ENCODE measurements around the gene RAB3A.
A peak's percentile ranks its signal among the peaks of the same experiment; 100 is the strongest.

RAB3A gene

GRCh38 chr19:18203863-18204393 is at the start of gene RAB3A:
TSS of gene RAB3A (minus strand) at chr19:18204042. CDS start at chr19:18202740, 1,302 bp downstream.
- peak; percentile 97 to 99 (median 99) for DNase-seq (ENCODE audit: low read depth in 3 of 3)

DNA sequence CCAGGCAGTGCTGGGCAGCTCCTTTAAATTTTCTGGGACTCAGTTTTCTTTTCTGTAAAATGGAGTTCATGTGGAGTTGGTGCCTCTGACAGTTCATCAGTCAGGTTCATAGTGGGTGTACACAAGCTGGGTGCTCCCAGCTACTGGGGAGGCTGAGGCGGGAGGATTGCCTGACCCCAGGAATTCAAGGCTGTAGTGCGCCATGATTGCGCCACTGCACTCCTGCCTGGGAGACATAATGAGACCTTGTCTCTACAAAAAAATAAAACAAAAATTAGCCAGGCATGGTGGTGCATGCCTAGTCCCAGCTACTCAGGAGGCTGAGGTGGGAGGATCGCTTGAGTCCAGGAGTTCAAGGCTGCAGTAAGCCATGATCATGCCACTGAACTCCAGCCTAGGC is 49.3 kb upstream of the RAB3A start:
- DNase-seq (ENCODE audit: low read depth in 3 of 3): no peak

DNA sequence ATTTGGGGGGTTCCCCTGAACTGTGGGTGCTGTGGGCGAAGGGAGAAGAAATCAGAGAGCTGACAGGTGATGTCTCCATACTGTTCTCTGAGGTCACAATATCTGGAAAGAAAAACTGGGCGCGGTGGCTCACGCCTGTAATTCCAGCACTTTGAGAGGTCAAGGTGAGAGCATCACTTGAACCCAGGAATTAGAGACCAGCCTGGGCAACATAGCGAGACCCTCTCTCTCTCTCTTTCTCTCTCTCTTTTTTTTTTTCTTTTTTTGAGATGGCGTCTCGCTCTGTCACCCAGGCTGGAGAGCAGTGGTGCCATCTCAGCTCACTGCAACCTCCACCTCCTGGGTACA is 48.5 kb upstream of the RAB3A start:
- no peak for DNase-seq (ENCODE audit: low read depth in 3 of 3)

GRCh38 chr19:18251587-18252369 is 47.9 kb upstream of the RAB3A start:
- DNase-seq (ENCODE audit: low read depth in 3 of 3): peak; percentile 61 to 70 (median 67)

DNA sequence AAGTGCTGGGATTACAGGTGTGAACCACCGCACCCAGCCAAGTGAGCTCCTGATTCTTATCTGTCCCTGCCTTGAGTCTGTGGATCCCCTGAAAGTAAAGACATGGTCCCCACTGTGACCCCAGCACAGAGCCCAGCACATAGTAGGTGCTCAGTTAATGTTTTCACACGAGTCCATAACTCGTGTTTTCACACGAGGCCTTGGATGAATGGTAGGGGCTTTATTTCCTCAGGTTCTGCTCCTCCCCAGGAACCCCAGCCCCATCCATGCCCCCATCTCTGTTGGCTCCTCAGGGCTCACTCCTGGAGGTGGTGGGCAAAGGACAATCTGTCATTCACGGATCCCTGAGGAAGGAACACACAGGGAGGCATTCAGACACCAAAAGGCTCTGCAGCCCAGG is 46.0 kb upstream of the RAB3A start:
- DNase-seq (ENCODE audit: low read depth in 3 of 3): no peak

DNA sequence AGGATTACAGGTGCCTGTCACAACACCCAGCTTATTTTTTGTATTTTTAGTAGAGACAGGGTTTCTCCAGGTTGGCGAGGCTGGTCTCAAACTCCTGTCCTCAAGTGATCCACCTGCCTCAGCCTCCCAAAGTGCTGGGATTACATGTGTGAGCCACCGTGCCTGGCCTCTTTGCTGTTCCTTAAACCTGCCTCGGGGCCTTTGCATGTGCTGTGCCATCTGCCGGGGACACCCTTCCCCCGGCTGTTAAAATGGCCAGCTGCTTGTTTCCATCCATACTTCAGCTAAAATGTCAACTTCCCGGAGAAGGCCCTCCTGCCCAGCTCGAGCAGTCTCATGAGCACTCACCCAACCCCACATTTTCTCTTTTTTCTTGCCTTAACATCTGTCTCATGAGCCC is 41.5 kb upstream of the RAB3A start:
- DNase-seq (ENCODE audit: low read depth in 3 of 3): no peak

DNA sequence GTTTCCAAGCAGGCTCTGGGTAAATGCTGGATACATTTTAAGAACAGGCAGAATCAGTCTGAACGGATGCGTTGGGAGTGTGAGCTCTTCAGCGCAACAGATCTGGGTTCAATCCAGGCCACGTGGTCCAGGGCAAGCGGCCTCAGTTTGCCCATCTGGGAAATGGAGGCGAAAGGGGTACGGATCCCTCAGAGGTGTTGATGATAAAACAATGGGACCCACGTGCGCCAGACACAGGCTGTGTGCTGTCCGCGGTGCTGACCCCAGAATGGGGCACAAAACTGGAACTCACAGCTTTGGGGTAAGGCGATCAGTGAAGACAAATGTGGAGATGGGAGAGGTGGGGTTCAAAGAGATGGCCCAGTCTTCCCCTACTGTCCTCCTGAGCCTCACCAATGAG is 35.5 kb upstream of the RAB3A start:
- DNase-seq (ENCODE audit: low read depth in 3 of 3): no peak

DNA sequence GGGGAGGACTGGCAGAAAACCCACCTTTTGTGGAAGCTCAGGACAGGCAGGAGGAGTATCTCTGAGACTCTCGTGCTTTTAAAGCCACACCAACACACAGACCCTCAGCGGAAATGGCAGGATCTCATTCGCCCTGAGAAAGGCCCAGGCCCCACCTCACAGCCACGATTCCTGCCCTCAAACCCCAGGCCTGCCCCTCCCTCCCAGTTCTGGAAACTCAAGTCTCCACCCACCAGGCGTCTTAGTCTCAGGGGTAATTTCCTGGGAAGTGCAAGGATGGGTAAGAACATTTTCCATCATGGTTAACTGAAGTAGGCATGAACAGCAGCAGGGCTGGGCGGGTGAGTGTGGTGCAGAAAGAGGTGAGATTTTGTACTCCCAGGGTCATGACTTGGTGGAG is 30.4 kb upstream of the RAB3A start:
- no peak for DNase-seq (ENCODE audit: low read depth in 3 of 3)

DNA sequence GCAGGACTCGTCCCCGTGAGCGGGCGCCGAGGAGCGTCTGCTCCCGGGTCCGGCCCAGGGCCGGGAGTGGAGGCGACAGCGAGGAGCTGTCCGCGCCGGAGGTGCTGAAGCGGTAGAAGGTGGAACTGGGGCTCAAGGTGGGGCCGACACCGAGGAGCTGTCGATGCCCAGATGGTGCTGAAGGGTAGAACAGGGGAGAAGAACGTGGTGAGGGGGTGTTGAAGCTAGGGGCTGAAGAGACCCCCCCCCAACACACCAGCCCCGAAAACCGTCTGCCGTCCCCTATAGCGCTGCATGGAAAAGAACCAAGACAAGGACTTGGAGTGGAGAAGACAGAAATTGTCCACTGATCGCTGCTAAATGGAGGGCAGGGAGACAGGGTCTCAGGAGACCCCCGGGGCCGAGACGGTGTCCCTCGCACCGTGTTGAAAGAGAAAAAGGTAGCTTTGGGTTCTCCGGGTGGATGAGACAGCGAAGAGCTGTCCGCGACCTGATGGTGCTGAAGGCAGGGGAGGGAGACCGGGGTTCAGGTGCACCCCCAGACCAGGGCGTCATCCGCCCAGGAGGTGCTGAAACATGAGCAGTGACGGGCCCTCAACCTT is 29.5 kb upstream of the RAB3A start:
- no peak for DNase-seq (ENCODE audit: low read depth in 3 of 3)

- no peak for DNase-seq (ENCODE audit: low read depth in 3 of 3)
These were observed 28.8 kb upstream of the RAB3A start for GRCh38 chr19:18232540-18233223.

DNA sequence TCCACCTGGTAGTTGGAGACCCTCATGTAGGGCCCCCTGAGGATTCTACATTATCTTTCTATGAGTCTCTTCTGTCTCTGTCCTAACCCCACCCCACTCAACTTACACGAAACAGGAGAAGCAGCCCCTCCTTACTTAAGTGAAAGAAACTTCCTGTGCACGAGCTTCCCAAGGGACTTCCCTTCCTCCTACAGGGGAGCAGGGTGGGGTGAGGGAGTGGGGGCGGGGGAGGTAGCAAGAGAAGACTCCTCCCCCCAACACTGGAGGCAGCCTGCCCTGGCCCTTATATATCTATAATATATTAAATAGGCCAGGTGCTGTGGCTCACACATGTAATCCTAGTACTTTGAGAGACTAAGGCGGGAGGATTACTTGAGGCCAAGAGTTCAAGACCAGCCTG is 27.9 kb upstream of the RAB3A start:
- no peak for DNase-seq (ENCODE audit: low read depth in 3 of 3)

DNA sequence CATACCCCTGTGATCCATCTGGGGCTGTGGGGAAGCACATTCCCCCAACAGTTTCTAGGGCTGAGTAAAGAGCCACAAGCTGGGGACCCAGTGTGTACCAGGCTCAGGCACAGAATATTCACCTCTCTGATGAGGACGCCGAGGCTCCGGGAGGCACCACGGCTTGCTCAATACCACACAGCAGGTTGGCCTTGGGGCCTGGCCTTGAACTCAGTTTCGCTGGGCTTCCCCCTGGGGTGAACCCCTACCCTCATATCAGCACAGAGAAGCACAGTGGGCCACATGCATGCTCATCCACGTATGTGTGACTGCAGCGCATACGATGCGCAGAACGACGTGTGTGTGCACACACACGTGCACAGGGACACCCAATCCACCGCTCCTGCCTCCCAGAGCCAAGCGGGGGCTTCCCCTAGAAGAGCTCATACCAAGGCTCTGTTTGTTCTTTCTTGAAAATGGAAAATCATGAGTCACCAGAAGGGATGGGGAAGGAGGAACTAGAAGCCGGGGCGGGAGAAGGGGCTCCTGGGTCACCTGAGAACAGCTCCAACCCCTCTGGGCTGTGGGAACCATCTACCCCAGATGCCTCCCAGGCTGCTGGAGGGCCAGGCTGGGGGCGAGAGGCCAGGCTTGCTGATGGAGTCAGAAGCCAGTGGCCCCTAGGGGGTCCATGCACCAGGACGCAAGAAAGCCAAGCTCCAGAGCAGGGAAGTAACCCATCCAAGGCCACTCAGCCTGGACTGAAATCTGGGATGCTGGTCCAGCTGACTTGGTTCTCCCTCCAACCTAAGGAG is 27.3 kb upstream of the RAB3A start:
- DNase-seq (ENCODE audit: low read depth in 3 of 3): no peak

DNA sequence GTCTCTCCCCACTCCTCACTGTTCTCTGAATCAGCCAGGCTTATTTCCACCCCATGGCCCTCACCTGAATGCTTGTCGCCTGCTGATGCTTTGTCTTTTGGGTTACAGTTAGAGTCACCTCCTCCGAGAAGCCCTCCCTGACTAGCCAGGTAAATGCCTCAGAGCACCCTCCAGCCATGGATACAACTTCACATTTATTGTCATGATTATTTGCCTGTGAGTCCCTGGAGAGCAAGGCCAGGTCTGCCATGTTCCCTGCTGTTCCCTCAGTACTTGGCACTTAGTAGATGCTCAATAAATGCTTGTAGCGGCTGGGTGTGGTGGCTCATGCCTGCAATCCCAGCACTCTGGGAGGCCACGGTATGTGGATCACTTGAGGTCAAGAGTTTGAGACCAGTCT is 26.1 kb upstream of the RAB3A start:
- no peak for DNase-seq (ENCODE audit: low read depth in 3 of 3)

DNA sequence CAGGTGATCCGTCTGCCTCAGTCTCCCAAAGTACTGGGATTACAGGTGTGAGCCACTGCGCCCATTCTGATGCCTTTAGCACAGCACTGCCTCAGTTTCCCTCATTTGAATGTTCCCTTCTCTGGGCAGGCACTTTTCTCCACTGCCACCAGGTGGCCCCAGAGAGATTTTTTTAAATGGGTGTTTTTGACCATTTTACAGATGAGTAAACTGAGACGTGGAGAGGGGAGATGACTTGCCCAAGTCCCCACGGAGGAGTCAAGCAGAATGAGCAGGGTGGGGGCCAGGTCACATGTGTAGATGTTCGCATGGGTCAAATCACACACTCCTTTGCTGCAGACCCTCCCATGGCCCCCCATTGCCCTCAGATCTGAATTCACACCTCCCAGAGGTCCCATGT is 25.6 kb upstream of the RAB3A start:
- no peak for DNase-seq (ENCODE audit: low read depth in 3 of 3)

DNA sequence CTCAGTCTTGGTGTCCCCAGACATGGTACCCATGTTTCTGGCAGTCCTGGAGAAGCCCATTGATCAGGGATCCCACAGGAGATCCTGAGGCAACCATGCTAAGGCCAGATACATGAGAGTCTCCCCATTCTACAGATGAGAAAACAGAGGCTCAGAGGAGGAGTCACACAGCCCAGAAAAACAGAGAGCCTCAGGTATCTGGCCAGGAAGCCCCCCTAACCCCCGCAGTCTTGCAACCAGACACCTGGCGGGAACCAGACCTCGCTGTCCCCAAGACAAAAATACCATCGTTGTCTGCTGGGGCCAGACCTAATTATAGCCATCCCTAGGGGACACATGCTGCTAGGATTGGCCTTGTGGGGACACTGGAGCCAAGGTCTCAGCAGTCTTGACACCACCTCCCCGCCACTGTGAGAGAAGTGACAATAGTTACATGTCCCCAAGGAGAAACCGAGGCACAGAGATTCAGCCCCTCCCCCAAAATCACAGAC is 24.0 kb upstream of the RAB3A start:
- DNase-seq (ENCODE audit: low read depth in 3 of 3): no peak

- DNase-seq (ENCODE audit: low read depth in 3 of 3): no peak
These were observed 23.3 kb upstream of the RAB3A start for GRCh38 chr19:18226956-18227780.

DNA sequence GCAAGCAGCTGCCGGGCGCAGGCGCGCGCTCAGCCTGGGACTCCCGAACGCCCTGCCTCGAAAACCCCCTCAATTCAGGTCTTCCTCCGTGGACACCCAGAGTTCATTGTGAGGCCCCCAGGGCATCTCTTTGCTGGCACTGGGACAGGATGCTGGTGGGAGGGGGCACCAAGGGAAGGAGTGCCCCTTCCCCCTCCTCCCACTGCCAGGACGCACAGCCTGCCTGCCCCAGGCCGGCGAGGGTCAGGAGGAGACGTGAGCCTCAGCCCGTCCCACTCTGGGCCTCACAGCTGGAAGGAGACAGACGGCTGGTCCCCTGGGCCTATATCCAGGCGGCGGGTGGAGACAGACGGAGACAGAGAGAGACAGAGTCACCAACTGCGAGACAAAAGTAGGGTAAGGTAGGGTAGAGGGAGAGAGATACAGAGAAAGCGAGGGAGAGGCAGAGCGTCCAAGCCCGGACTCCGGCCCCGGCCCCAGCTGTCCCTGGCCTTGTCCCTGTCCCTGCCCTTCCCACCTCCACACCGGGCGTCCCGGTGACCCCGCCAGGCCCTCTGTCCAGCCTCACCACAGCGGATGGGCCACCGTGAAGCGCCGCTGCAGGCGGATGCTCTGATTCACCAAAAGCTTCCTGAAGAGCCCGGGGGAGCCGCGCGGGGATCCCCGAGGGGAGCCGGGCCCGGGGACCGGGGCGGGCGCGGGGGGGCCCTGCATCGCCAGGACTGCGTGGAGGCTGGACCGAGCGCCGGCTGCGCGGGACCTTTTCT is 22.0 kb upstream of the RAB3A start, which contains the start of gene PDE4C:
Gene PDE4C (minus strand): TSS at position 737 of the 767 bp plus-strand sequence. CDS start 23 bp downstream, at position 714.
- DNase-seq (ENCODE audit: low read depth in 3 of 3): no peak

- no peak for DNase-seq (ENCODE audit: low read depth in 3 of 3)
These were observed 21.5 kb upstream of the RAB3A start for GRCh38 chr19:18225355-18225701.

- peak; percentile 40 to 80 (median 50) for DNase-seq (ENCODE audit: low read depth in 3 of 3)
These were observed 20.9 kb upstream of the RAB3A start for GRCh38 chr19:18224525-18225354.
